Chondrocyte (in vitro differentiated cells): ENCODE results near the gene ZYX. TPM values are rescaled to one million over a fixed set of nuclear protein-coding genes. Genes with fewer than 3 reads are reported as not detected.

Experiments used
- DNase-seq: peaks from one replicate; pipeline ENCODE4 v3.0.0; 2021; ENCODE audit warnings: mixed read lengths, low spot score
- H3K27ac Mint-ChIP-seq: one replicate; pipeline ENCODE4 v1.8.0; 2021; ENCODE audit warnings: mild to moderate bottlenecking, moderate library complexity, mixed read lengths; ENCODE audit not compliant: unreplicated experiment
- H3K27me3 Mint-ChIP-seq: 2 replicates; pipeline ENCODE4 v1.8.0; 2021; ENCODE audit warnings: low read depth, mixed read lengths
- H3K36me3 Mint-ChIP-seq: 2 replicates; pipeline ENCODE4 v1.8.0; 2021; ENCODE audit warnings: low read depth, mixed read lengths
- H3K4me1 Mint-ChIP-seq: 2 replicates; pipeline ENCODE4 v1.8.0; 2021; ENCODE audit warnings: low read depth, mild to moderate bottlenecking, mixed read lengths
- H3K4me3 Mint-ChIP-seq: one replicate; pipeline ENCODE4 v1.8.0; 2021; ENCODE audit warnings: mild to moderate bottlenecking, moderate library complexity, mixed read lengths; ENCODE audit not compliant: unreplicated experiment
- H3K9me3 Mint-ChIP-seq: 2 replicates; pipeline ENCODE4 v1.8.0; 2021; ENCODE audit warnings: low read depth, mixed read lengths
- CTCF ChIP-seq: fragments of 200-600 bp; sonication (generic); IDR thresholded peaks from 2 replicates; pipeline ENCODE4 v1.5.0; 2021; ENCODE audit warnings: antibody characterized with exemption, mild to moderate bottlenecking, moderate library complexity
- total RNA-seq: library from RNA; stranded (reverse); gene quantifications from 3 replicates; pipeline ENCODE4 v1.2.1, GENCODE V29; 2021

ZYX gene
- total RNA-seq, 1 donor from 2014 or later, result 386 TPM

GRCh38 chr7:143358626-143359025 lies 22.5 kb upstream of the ZYX start:
- Mint-ChIP-seq H3K27me3 (peaks cover 14% of the 10 kb centered on the region), H3K27ac (no peak overlapping the region), H3K9me3 (no peaks in the 10 kb centered on the region), H3K4me3 (no peak overlapping the region), H3K36me3 (no peaks in the 10 kb centered on the region), H3K4me1 (peaks cover 5% of the 10 kb centered on the region)
- no peak for DNase-seq
- no peak for TF ChIP-seq CTCF

GRCh38 chr7:143359771-143360353 lies 21.3 kb upstream of the ZYX start:
- Mint-ChIP-seq H3K36me3 (no peaks in the 10 kb centered on the region), H3K4me1 (peaks cover 5% of the 10 kb centered on the region), H3K27me3 (peaks cover 20% of the 10 kb centered on the region), H3K4me3 (no peak overlapping the region), H3K9me3 (no peaks in the 10 kb centered on the region), H3K27ac (no peak overlapping the region)
- peak; percentile 59 for DNase-seq
- no peak for TF ChIP-seq CTCF

GRCh38 chr7:143360788-143361551 lies 20.2 kb upstream of the ZYX start:
- no peak for DNase-seq
- no peak for TF ChIP-seq CTCF
- H3K36me3 Mint-ChIP-seq, result no peaks in the 10 kb centered on the region

GRCh38 chr7:143361552-143362130 lies 19.5 kb upstream of the ZYX start:
- DNase-seq, result no peak
- no peaks in the 10 kb centered on the region for H3K36me3 Mint-ChIP-seq
- peaks cover 5% of the 10 kb centered on the region for H3K4me1 Mint-ChIP-seq
- no peak overlapping the region for H3K27ac Mint-ChIP-seq
- peak overlapping the region; percentile 81 for H3K4me3 Mint-ChIP-seq
- peaks cover 23% of the 10 kb centered on the region for H3K27me3 Mint-ChIP-seq
- no peak for TF ChIP-seq CTCF
- no peaks in the 10 kb centered on the region for H3K9me3 Mint-ChIP-seq

More at GRCh38 chr7:143360788-143361551, 20.2 kb upstream of the ZYX start:
- Mint-ChIP-seq H3K4me1 (peaks cover 5% of the 10 kb centered on the region), H3K9me3 (no peaks in the 10 kb centered on the region), H3K4me3 (peak overlapping the region; percentile 50), H3K27me3 (peaks cover 23% of the 10 kb centered on the region), H3K27ac (no peak overlapping the region)

GRCh38 chr7:143362131-143363015 lies 18.8 kb upstream of the ZYX start, which contains the start of gene FAM131B:
FAM131B (minus strand) TSS chr7:143362713; CDS start chr7:143362603, 110 bp downstream.
- TF ChIP-seq CTCF, result no peak
- DNase-seq, result no peak
- Mint-ChIP-seq H3K9me3 (no peaks in the 10 kb centered on the region), H3K36me3 (no peaks in the 10 kb centered on the region), H3K4me1 (peaks cover 5% of the 10 kb centered on the region), H3K4me3 (peak within 1 kb of the TSS; percentile 81), H3K27ac (no peak within 1 kb of the TSS), H3K27me3 (peaks cover 23% of the 10 kb centered on the region)
